ENCODE data around the gene NBEAL1.
"Not testable (repeated sequence)": the region's sequence is repeated elsewhere in the genome, so short reads cannot be mapped to it uniquely, and the experiment has no call there.

The NBEAL1 gene

DNA sequence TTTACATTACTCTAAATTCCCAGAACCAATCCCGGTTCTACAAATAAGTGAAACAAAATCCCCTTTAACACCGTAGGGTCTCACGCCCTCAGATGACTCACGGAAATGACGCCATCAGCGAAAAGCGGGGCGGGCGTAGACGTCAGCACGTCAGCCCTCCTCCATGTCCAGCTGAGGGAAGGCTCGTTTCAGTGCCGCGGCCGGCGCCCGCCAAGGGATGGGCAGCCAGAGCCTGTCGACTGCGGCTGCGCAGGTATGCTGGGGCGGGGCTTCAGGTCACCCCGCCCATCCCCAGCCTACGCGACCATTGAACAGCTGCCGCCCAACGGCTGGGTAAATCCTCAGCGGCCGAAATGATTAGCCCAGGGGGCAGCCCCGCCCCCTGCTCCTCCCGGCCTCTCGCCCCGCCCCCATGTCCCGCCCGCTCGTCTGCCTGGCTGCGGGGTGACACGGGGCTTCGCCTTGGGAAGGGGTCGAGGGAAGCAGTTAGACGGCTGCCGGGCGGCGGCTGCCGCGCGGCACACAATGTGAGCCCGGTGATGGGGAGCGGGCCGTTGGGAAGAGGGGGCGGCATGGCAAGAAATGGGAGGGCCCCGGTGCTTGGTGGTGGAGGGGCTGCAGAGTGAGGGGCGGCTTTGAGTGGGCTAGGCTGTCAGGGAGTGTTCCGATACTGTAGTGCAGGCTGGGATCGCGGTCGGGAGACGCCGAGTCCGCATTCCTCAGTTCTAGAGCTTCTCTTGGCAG is at the start of gene NBEAL1:
TSS of gene NBEAL1 (plus strand) at position 420 of the 744 bp plus-strand sequence. CDS start 1,510 bp downstream, outside the sequence.
- TF ChIP-seq Cebpa-rat (IDR thresholded peaks at IDR 0.05): no peak
- no peaks in the 10 kb centered on the region for H4K20me1 ChIP-seq
- peak within 1 kb of the TSS; percentile 67 for H3K27ac ChIP-seq
- H3K36me3 ChIP-seq: no peaks in the 10 kb centered on the region
- H3K4me1 ChIP-seq: peaks cover 28% of the 10 kb centered on the region
- peak within 1 kb of the TSS; percentile 93 for H3K4me2 ChIP-seq
- peak within 1 kb of the TSS; percentile 80 for H3K9ac ChIP-seq
- no peaks in the 10 kb centered on the region for H3K9me3 ChIP-seq
- H3K27me3 ChIP-seq: no peaks in the 10 kb centered on the region
- H3K4me3 ChIP-seq: peak within 1 kb of the TSS; percentile 82

GRCh38 chr2:202965810-202966460 is 48.7 kb upstream of the NBEAL1 start:
- no peak overlapping the region for H3K9ac ChIP-seq
- TF ChIP-seq Cebpa-rat (IDR thresholded peaks at IDR 0.05): no peak

GRCh38 chr2:202969404-202969803 is 45.3 kb upstream of the NBEAL1 start:
- H3K27me3 ChIP-seq, H3K4me1 ChIP-seq, H3K4me3 ChIP-seq, H3K27ac ChIP-seq, H4K20me1 ChIP-seq, H3K9me3 ChIP-seq, H3K36me3 ChIP-seq, H3K4me2 ChIP-seq, H3K9ac ChIP-seq: not testable (repeated sequence)

More at GRCh38 chr2:202965810-202966460, 48.7 kb upstream of the NBEAL1 start:
- Histone ChIP-seq H3K4me1 (no peaks in the 10 kb centered on the region), H3K27ac (no peak overlapping the region), H3K27me3 (no peaks in the 10 kb centered on the region), H3K4me2 (no peak overlapping the region), H3K36me3 (no peaks in the 10 kb centered on the region; the same call in 1 of the 2 replicates), H4K20me1 (no peaks in the 10 kb centered on the region), H3K4me3 (no peak overlapping the region), H3K9me3 (no peaks in the 10 kb centered on the region)

DNA sequence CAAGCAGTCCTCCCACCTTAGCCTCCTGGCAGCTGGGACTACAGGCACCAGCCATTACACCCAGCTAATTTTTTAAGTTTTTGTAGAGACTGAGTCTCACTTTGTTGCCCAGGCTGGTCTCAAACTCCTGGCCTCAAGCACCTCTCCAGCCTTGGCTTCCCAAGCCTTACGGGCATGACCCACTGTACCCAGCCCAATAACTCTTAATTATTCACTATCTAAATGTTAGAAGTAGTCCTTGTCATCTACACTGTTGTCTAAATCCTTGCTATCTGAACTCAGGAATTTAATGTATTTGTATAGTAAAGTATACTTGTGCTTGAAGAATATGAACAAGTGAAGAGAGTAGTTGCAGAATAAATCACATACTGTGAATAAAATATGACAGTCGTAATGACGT is 37.9 kb upstream of the NBEAL1 start:
- Histone ChIP-seq H3K4me1 (no peaks in the 10 kb centered on the region), H3K9ac (no peak overlapping the region), H3K4me2 (no peak overlapping the region), H3K36me3 (peaks cover 35% of the 10 kb centered on the region), H3K9me3 (peaks cover 3% of the 10 kb centered on the region; the same call in 1 of the 2 replicates), H3K27me3 (no peaks in the 10 kb centered on the region), H4K20me1 (no peaks in the 10 kb centered on the region), H3K4me3 (no peak overlapping the region), H3K27ac (no peak overlapping the region)
- TF ChIP-seq Cebpa-rat (IDR thresholded peaks at IDR 0.05): no peak

DNA sequence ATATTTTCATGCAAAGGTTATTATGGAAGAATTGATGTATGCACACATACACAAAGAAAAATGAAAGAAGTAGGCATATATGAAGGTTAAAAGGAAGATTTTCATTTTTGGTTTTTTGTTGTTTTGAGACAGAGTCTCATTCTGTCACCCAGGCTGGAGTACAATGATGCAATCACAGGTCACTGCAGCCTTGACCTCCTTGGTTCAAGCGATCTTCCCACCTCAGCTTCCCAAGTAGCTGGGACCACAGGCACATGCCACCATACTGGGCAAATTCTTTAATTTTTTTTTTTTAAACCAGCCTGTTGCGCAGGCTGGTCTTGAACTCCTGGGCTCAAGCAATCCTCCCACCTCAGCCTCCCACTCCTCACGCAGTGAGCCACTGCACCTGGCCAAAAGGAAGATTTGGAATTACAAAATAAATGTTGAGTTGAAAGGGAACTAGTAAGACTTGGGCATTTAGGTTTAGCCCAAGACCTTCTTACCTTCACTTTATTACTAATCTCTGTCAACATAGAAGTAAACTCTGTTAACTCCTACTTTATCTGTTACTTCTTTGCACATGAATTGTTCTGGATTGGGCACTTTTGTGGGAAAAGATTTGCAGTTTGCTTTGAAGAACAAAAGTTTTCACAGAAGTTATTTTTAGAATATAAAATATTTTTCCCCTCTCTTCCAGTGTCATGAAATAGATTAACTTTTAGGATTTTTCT is 31.7 kb upstream of the NBEAL1 start:
- Histone ChIP-seq H3K4me2 (no peak overlapping the region), H3K4me1 (no peaks in the 10 kb centered on the region), H3K9ac (no peak overlapping the region), H3K36me3 (peaks cover 19% of the 10 kb centered on the region), H3K9me3 (peaks cover 3% of the 10 kb centered on the region; the same call in 1 of the 2 replicates), H3K27me3 (no peaks in the 10 kb centered on the region), H3K27ac (no peak overlapping the region), H4K20me1 (no peaks in the 10 kb centered on the region), H3K4me3 (no peak overlapping the region)
- TF ChIP-seq Cebpa-rat (IDR thresholded peaks at IDR 0.05): no peak

- no peak overlapping the region for H3K4me3 ChIP-seq
- H3K4me1 ChIP-seq: no peaks in the 10 kb centered on the region
- H3K9ac ChIP-seq: no peak overlapping the region
- TF ChIP-seq Cebpa-rat (IDR thresholded peaks at IDR 0.05): no peak
- no peaks in the 10 kb centered on the region for H3K27me3 ChIP-seq
- no peak overlapping the region for H3K4me2 ChIP-seq
- no peak overlapping the region for H3K27ac ChIP-seq
- H4K20me1 ChIP-seq: no peaks in the 10 kb centered on the region
- no peaks in the 10 kb centered on the region for H3K36me3 ChIP-seq
- no peaks in the 10 kb centered on the region for H3K9me3 ChIP-seq
Measured at GRCh38 chr2:202989749-202990148, 24.9 kb upstream of the NBEAL1 start.

DNA sequence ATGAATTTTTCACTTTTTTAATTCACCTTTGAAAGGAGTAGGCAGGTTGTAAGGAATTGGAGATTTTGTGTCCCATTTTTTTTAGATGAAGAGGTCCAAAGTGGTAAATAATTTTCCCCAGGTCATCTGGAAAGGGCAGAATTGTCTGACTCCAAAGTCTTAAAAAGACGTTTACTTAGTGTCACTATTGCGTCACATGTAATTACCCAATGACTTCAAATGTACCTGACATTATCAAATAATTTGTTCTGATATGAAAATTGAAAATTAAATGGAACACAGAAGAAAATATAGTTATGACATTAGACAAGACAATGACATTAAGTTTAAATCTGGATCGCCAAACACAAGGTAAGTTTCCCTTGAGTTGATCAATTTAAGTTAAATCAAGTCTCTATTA is 24.2 kb upstream of the NBEAL1 start:
- H3K36me3 ChIP-seq: no peaks in the 10 kb centered on the region
- TF ChIP-seq Cebpa-rat (IDR thresholded peaks at IDR 0.05): no peak

GRCh38 chr2:202997113-202997512 is 17.6 kb upstream of the NBEAL1 start:
- H3K4me2 ChIP-seq, H3K9ac ChIP-seq, H3K36me3 ChIP-seq, H3K4me3 ChIP-seq, H3K9me3 ChIP-seq, H3K27ac ChIP-seq, H4K20me1 ChIP-seq, H3K4me1 ChIP-seq, H3K27me3 ChIP-seq: not testable (repeated sequence)

More for the DNA sequence above, 24.2 kb upstream of the NBEAL1 start:
- Histone ChIP-seq H3K4me1 (no peaks in the 10 kb centered on the region), H3K9me3 (no peaks in the 10 kb centered on the region), H3K4me3 (no peak overlapping the region), H4K20me1 (no peaks in the 10 kb centered on the region), H3K27me3 (no peaks in the 10 kb centered on the region), H3K9ac (no peak overlapping the region), H3K27ac (no peak overlapping the region), H3K4me2 (no peak overlapping the region)

DNA sequence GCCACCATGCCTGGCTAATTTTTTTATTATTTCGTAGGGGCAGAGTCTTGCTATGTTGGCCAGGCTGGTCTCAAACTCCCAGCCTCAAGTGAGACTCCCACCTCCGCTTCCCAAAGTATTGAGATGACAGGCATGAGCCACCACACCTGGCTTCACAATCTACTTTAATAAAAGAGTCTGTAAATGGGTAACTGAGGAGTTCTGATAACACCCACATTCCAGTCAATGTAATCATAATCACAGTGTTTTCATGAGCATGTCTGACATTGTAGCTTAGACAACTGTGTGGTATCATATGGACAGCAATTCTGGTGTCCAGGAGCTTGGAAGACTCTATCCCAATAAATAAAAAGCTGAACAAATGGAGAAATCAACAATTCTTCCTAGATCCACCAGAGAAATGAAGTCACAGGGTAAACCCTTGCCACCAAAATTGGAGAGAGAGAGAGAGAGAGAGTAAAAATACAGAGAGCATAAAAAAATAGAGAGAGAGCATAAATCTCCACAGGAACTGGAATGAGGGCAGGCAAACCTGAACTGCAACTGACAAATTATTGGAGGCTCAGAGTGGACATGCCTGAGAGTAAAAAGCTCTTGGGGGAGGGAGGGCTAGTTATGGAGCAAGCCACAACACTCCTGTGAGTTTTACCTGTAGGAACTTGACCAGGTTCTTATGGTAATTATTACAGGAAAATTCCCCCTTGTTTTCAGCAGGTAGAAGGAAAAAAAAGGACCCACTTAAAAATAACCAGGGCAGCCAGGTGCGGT is 12.4 kb upstream of the NBEAL1 start:
- H4K20me1 ChIP-seq: no peaks in the 10 kb centered on the region
- no peak overlapping the region for H3K9ac ChIP-seq
- H3K4me2 ChIP-seq: no peak overlapping the region
- H3K27ac ChIP-seq: no peak overlapping the region
- H3K4me3 ChIP-seq: no peak overlapping the region
- no peaks in the 10 kb centered on the region for H3K9me3 ChIP-seq
- no peaks in the 10 kb centered on the region for H3K27me3 ChIP-seq
- no peaks in the 10 kb centered on the region for H3K4me1 ChIP-seq
- H3K36me3 ChIP-seq: no peaks in the 10 kb centered on the region
- TF ChIP-seq Cebpa-rat (IDR thresholded peaks at IDR 0.05): no peak
